ENCODE results near the gene TGM2.

The TGM2 gene

GRCh38 chr20:38165089-38165965, at the start of gene TGM2:
TSS of gene TGM2 (minus strand) at chr20:38165270. CDS start at chr20:38165198, 72 bp downstream.
- DNase-seq (ENCODE audit: low spot score): peak; percentile 89

DNA sequence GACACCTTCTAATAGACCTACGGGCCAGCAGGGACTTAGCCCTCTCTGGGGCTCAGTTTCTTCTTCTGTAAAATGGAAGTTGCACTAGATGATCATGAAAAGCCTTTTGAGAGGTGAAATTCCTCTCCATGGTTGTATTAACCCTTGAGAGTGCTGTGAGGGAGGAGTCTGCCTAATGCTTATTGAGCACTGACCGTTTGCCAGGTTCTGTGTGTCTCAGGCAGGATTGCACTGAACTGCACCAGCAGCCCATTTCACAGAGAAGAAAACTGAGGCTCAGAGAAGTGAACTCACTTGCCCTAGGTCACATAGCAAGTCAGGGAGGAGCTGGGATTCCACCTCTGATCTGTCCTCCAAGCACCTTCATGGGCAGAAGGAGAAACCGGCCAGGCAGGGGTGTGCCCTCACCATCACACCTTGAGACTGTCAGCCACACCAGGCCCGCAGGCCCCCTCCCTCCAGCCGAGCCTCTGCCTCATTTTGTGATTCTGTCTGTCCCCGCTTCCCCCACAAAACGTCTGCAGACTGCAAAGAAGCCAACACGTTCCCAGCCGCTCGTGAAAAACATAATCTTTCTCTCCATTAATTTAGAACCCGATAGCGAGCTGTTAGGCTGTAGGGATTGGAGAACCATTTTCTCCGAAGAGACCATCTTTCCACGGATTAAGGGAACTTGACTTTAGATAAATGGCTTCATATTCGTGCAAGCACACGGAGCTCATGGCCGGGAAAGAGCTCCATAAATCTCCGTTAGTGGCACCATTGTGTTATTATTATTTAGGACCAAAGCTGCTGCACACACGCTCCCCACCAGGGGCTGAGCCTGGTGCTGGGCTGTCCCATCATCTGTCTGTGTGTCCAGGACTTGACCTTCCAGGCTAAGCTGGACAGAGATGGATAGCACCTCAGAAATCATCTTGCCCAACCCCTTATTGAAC, 49.5 kb upstream of the TGM2 start:
- no peak for DNase-seq (ENCODE audit: low spot score)

- no peak for DNase-seq (ENCODE audit: low spot score)
Observed at GRCh38 chr20:38213607-38213940, 48.5 kb upstream of the TGM2 start.

- DNase-seq (ENCODE audit: low spot score): no peak
Observed at GRCh38 chr20:38212806-38213606, 47.9 kb upstream of the TGM2 start.

GRCh38 chr20:38211200-38212097, 46.4 kb upstream of the TGM2 start:
- no peak for DNase-seq (ENCODE audit: low spot score)

DNA sequence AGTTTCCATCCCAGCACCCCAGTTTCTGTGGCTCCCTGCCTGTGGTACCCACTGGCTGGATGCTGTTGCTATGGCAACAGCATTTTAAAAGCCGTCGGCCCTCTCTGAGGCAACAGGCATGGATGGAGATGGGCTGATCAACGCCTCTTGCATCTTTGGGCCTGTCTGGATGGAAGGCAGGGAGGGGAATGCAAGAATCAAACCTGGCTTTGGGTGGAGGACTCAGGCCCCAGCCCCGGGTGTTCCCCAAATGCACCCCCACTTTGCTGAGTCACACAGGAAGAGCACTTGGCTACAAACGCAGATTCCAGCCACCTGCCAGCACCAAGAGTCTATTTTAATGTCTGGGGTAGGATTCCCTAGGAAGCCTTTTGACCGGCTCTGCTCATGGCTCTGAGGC, 45.7 kb upstream of the TGM2 start:
- no peak for DNase-seq (ENCODE audit: low spot score)

GRCh38 chr20:38209736-38210405, 44.8 kb upstream of the TGM2 start:
- no peak for DNase-seq (ENCODE audit: low spot score)

- no peak for DNase-seq (ENCODE audit: low spot score)
Observed at GRCh38 chr20:38209054-38209675, 44.1 kb upstream of the TGM2 start.

GRCh38 chr20:38208523-38208922, 43.5 kb upstream of the TGM2 start:
- no peak for DNase-seq (ENCODE audit: low spot score)

DNA sequence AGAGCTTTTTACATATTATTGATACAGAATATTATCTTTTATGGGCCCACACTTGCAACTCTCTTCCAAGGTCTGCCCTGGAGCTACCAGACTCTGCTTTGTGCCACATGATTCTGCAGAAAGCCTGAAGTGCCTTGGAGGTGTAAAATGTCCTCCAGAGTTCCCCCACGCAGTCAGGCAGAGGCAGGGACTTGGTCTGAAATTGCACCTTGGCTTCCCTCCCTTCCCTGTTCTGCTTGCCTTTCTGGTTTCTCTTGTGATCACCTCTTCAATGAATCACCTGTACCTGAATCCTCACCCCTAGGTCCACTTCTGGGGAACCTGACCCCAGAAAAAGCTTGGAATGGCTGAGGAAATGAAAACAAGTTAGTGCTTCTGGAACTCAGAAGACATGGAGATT, 43.0 kb upstream of the TGM2 start:
- no peak for DNase-seq (ENCODE audit: low spot score)

GRCh38 chr20:38207621-38208020, 42.6 kb upstream of the TGM2 start:
- no peak for DNase-seq (ENCODE audit: low spot score)

GRCh38 chr20:38205001-38205400, 39.9 kb upstream of the TGM2 start:
- DNase-seq (ENCODE audit: low spot score): no peak

DNA sequence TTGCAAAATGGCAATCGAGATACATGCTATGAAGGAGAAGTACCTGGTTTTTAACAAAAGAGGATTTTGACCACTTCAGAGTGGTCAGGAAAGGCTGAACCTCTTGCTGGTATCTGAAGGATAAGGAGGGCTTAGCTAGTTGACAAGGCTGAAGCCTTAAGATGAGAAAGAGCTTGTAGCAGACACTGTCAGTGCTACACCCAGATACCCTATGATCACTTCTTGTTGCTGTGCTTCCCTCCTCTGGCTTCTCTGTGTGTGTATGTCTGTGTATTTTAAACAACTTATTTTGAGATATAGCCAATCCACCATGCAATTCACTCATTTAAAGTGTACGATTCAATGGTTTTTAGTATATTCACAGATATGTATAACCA, 38.9 kb upstream of the TGM2 start:
- DNase-seq (ENCODE audit: low spot score): no peak

DNA sequence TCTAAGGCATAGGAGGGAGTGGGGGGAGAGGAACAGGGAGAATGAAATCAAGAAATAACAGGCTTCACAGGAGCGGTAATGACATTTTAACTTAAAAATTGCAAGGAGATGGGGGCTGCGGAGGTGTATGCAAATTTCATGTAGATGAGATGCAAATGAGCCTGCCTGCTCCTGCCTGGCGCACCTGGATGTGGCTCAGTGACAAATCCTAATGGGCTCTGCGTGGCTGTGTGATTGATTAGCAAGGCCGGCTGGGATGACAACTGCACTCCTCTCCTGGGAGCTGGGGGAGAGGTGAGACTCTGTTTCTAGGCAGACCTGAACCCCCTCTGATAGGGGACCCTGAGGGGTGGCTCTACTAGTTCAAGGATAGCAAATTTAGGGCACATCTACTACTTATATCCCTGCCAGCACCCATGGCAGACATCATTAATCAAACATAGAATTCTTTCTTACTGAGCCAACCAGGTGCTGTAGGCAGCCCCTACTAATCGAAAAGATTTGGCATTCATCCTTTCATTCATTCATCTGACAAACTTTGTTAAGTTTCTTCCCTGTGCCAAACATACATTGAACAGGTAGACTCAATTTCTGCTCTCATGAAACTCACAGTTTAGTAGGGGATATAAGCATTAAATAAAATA, 38.4 kb upstream of the TGM2 start:
- DNase-seq (ENCODE audit: low spot score): no peak

- DNase-seq (ENCODE audit: low spot score): no peak
Observed at GRCh38 chr20:38202982-38203293, 37.9 kb upstream of the TGM2 start.

GRCh38 chr20:38202153-38202981, 37.3 kb upstream of the TGM2 start:
- DNase-seq (ENCODE audit: low spot score): no peak

DNA sequence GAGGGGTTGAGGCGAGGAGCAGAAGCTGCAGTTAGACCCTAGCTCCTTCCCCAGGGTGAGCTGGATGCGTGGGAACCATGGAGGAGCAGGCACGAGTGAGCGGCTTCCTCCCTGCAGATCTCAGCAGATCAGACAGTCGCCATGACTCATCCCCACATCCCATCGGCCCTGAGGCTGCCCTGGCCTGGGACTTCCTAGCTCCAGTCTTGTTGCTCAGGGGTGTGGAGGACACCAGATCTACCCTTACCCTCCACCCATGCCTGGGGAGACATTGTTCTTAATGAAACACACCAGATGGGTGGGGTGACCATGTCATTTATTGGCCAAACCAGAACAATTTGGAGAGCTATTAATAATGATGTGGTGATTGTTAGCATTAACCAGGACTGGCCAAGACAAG, 36.3 kb upstream of the TGM2 start:
- DNase-seq (ENCODE audit: low spot score): no peak

DNA sequence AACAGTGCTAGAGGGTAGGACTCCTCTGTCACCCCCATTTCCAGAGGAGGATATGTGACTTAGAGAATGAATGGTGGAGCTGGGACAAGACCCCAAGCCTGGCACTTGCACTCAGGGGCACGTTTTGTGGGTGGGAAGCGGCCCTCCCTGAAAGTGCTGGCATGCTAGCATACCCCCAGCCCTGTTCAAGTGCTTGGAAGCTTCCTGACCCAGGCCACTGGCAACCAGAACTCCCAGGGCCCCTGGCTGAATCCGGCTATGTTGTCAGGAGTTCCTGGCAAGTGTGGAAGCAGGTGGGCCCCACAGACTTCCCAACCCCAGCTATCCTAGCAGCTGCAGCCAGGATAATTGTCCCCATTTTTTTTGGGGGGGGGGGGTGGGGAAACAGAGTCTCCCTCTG, 35.6 kb upstream of the TGM2 start:
- DNase-seq (ENCODE audit: low spot score): no peak

All from hematopoietic multipotent progenitor cell treated with erythropoietin and hydrocortisone succinate and interleukin-3 and kit ligand, for 15 days (in vitro differentiated cells).